ENCODE data around the gene HSD11B2.
A peak's percentile ranks its signal among the peaks of the same experiment; 100 is the strongest.

HSD11B2 gene

DNA sequence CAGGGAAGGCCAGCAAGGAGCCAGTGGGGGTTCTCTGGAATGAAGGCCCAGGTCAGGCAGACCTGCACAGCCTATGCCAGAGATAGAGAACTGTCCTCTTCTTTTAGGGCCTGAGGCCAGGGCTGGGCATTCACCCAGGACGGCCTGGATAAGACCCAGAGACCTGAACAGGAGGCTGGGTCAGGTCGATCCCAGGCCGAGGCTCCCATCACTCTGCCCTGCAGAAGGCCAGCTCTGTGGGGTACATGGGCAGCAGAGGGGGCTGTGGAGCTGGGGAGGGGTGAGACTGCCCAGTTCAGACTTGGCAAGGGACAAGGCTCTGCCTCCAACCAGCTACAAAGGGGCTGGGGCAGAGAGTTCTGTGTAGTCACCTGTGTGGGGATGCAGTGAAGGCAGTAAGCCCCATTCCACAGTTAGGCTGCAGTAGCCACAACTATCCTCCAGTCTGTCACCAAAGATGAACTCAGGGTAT lies 14.6 kb downstream of the HSD11B2 start:
- DNase-seq (ENCODE audit: extremely low spot score) = no peak
- ChIA-PET CTCF (interaction anchor here (0.9 to 2.5 kb wide), 4 partner anchors 10 to 29 kb away, joined by 3 to 11 read pairs (median 4); partner anchors contain the start of gene ZDHHC1), POLR2A (no interaction called here)
- TF ChIP-seq FOXK2 (IDR thresholded peaks at IDR 0.05) (no peak), ELF4 (IDR thresholded peaks at IDR 0.05) (no peak), TARDBP (IDR thresholded peaks at IDR 0.05) (no peak), FOXM1 (IDR thresholded peaks at IDR 0.05; ENCODE audit: borderline replicate concordance) (no peak), SUZ12 (IDR thresholded peaks at IDR 0.05) (no peak), BHLHE40 (IDR thresholded peaks at IDR 0.05; ENCODE audit: borderline replicate concordance) (no peak), PKNOX1 (IDR thresholded peaks at IDR 0.05) (no peak), SP1 (IDR thresholded peaks at IDR 0.05) (no peak), CTBP1 (IDR thresholded peaks at IDR 0.05; ENCODE audit: borderline replicate concordance) (no peak), FOXA1 (IDR thresholded peaks at IDR 0.05) (no peak), L3MBTL2 (conservative IDR thresholded peaks at IDR 0.05) (no peak), HDGF (IDR thresholded peaks at IDR 0.05; ENCODE audit: borderline replicate concordance) (no peak), ARNT (IDR thresholded peaks at IDR 0.05) (no peak)

DNA sequence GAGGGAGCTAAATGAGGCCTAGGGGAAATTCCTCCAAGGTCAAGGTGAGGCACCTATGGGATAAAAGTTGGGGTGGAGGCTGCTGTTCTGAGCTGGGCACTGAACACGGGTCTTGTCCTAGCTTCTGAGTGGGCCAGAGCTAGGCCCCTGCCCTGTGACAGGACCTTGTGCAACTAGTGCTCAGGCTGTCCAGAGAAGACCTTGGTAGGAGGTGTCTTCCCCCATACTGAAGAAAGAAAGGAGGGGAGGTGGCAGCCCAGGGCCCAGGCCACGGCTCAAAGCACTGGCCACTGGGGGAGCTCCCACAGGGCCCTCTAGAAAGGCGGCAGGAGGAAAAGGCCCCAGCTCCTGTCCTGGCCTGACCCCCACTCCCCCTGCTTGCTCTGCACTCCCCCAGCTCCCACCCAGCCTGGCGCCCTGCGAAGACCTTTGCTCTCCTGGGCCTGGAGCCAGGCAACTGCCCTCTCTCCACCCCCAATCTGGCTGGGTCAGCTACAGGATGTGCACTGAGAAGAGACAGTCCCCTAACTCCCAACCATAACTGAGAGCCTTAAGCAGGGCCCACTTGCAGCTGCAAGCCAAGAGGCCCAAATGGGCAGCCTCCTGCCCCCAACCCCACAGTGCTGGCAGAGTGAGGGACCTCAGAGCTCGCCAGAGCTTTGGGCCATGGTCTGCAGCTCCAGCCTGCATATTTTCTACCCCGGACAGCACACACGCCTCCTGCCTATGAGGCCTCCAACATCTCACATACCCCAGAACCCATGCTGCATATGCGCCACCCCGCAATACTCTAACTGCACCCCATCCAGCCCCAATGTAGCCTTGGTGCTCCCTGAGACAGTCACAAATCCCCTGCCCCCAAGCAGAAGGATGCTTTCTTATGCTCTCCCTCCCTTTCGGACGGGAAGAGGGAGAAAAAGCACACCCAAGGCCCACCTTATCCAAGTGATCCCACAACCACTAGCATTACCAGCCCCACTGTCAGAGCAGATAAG lies 15.3 kb downstream of the HSD11B2 start:
- DNase-seq (ENCODE audit: extremely low spot score) = no peak
- POLR2A ChIA-PET = no interaction called here
- CTCF ChIA-PET = interaction anchor here (0.6 to 2.5 kb wide), 7 partner anchors 10 to 187 kb away, joined by 3 to 11 read pairs (median 3); partner anchors contain the start of gene ZDHHC1
- TF ChIP-seq FOXM1 (IDR thresholded peaks at IDR 0.05; ENCODE audit: borderline replicate concordance) (no peak), SUZ12 (IDR thresholded peaks at IDR 0.05) (no peak), LEF1 (IDR thresholded peaks at IDR 0.05; ENCODE audit: borderline replicate concordance) (no peak), NFRKB (IDR thresholded peaks at IDR 0.05) (no peak), ELF4 (IDR thresholded peaks at IDR 0.05) (no peak), SP1 (IDR thresholded peaks at IDR 0.05) (no peak), L3MBTL2 (conservative IDR thresholded peaks at IDR 0.05) (no peak), BHLHE40 (IDR thresholded peaks at IDR 0.05; ENCODE audit: borderline replicate concordance) (no peak), ARNT (IDR thresholded peaks at IDR 0.05) (no peak), HDGF (IDR thresholded peaks at IDR 0.05; ENCODE audit: borderline replicate concordance) (no peak), FOXA1 (IDR thresholded peaks at IDR 0.05) (no peak), FOXK2 (IDR thresholded peaks at IDR 0.05) (no peak), PKNOX1 (IDR thresholded peaks at IDR 0.05) (no peak)

GRCh38 chr16:67446968-67447507 lies 16.1 kb downstream of the HSD11B2 start:
- ChIA-PET CTCF (interaction anchor here (0.7 to 2.5 kb wide), 4 partner anchors 9 to 187 kb away, joined by 3 to 11 read pairs (median 4); partner anchors contain the start of gene ZDHHC1), POLR2A (interaction anchor here (1.0 kb wide), 1 partner anchor 34 kb away, joined by 3 read pairs; the partner anchor contains the start of gene ATP6V0D1)
- no peak for DNase-seq (ENCODE audit: extremely low spot score)
- TF ChIP-seq HDGF (IDR thresholded peaks at IDR 0.05; ENCODE audit: borderline replicate concordance) = no peak
- no peak for TF ChIP-seq L3MBTL2 (conservative IDR thresholded peaks at IDR 0.05)
- TF ChIP-seq ZNF384 (IDR thresholded peaks at IDR 0.05) = no peak
- no peak for TF ChIP-seq PKNOX1 (IDR thresholded peaks at IDR 0.05)
- TF ChIP-seq LEF1 (IDR thresholded peaks at IDR 0.05; ENCODE audit: borderline replicate concordance) = no peak
- TF ChIP-seq FOXM1 (IDR thresholded peaks at IDR 0.05; ENCODE audit: borderline replicate concordance) = no peak
- TF ChIP-seq CTBP1 (IDR thresholded peaks at IDR 0.05; ENCODE audit: borderline replicate concordance) = no peak
- no peak for TF ChIP-seq BHLHE40 (IDR thresholded peaks at IDR 0.05; ENCODE audit: borderline replicate concordance)
- no peak for TF ChIP-seq TARDBP (IDR thresholded peaks at IDR 0.05)
- TF ChIP-seq FOXK2 (IDR thresholded peaks at IDR 0.05) = no peak
- no peak for TF ChIP-seq ARNT (IDR thresholded peaks at IDR 0.05)
- TF ChIP-seq NFRKB (IDR thresholded peaks at IDR 0.05) = no peak
- no peak for TF ChIP-seq SUZ12 (IDR thresholded peaks at IDR 0.05)
- no peak for TF ChIP-seq FOXA1 (IDR thresholded peaks at IDR 0.05)
- TF ChIP-seq ELF4 (IDR thresholded peaks at IDR 0.05) = no peak

GRCh38 chr16:67447508-67448076 lies 16.7 kb downstream of the HSD11B2 start:
- CTCF ChIA-PET = interaction anchor here (0.7 to 2.5 kb wide), 4 partner anchors 9 to 21 kb away, joined by 3 to 11 read pairs (median 4); no protein-coding TSS in a partner anchor
- POLR2A ChIA-PET = interaction anchor here (1.0 kb wide), 1 partner anchor 33 kb away, joined by 3 read pairs; the partner anchor contains the start of gene ATP6V0D1
- no peak for TF ChIP-seq SUZ12 (IDR thresholded peaks at IDR 0.05)
- no peak for TF ChIP-seq ZNF384 (IDR thresholded peaks at IDR 0.05)
- peak; percentile 67 for DNase-seq (ENCODE audit: extremely low spot score)

GRCh38 chr16:67448580-67448979 lies 17.7 kb downstream of the HSD11B2 start:
- CTCF ChIA-PET = interaction anchor here (0.9 kb wide), 2 partner anchors 8 to 22 kb away, joined by 3 to 5 read pairs; no protein-coding TSS in a partner anchor
- no peak for TF ChIP-seq ELF4 (IDR thresholded peaks at IDR 0.05)
- TF ChIP-seq L3MBTL2 (conservative IDR thresholded peaks at IDR 0.05) = no peak
- TF ChIP-seq HDGF (IDR thresholded peaks at IDR 0.05; ENCODE audit: borderline replicate concordance) = no peak
- no peak for TF ChIP-seq ZNF384 (IDR thresholded peaks at IDR 0.05)
- TF ChIP-seq FOXM1 (IDR thresholded peaks at IDR 0.05; ENCODE audit: borderline replicate concordance) = no peak
- no peak for TF ChIP-seq FOXA1 (IDR thresholded peaks at IDR 0.05)
- POLR2A ChIA-PET = no interaction called here
- no peak for DNase-seq (ENCODE audit: extremely low spot score)

Measured in HEK293T (cell line).